Gastrocnemius medialis (tissue), 4 donors: Measurements from ENCODE around the gene ACAD9. TPM values are rescaled to one million over a fixed set of nuclear protein-coding genes. Genes with fewer than 3 reads are reported as not detected.
A peak's percentile ranks its signal among the peaks of the same experiment; 100 is the strongest.
"Not testable (repeated sequence)": the region's sequence is repeated elsewhere in the genome, so short reads cannot be mapped to it uniquely, and the experiment has no call there.

Source experiments
- ATAC-seq, 2 donors: fragments of 150-250 bp; one replicate each; pipeline ENCODE4 v1.9.1; 2016
- DNase-seq, 2 donors: peaks; one replicate each; pipeline ENCODE4 v3.0.0-alpha.2; 2019
- H3K27ac ChIP-seq, 4 donors: fragments of 200-600 bp; sonication (generic); 1 replicate in 1 of 4; 2 replicates in 3 of 4; pipeline ENCODE4 v1.5.1; 2016 to 2018; ENCODE audit warnings: mild to moderate bottlenecking in 2 of 4, moderate library complexity in 1 of 4
- H3K27me3 ChIP-seq, 3 donors: fragments of 200-600 bp; sonication (generic) in 2 of 3; 1 replicate in 1 of 3; 2 replicates in 2 of 3; pipeline versions ENCODE4 v1.5.1 to v1.6.0; 2016 to 2019; ENCODE audit warnings: mild to moderate bottlenecking in 1 of 3, moderate library complexity in 1 of 3
- H3K36me3 ChIP-seq, 2 donors: fragments of 200-600 bp; sonication (generic) in 1 of 2; one replicate each; pipeline ENCODE4 v1.5.1; 2017 to 2018
- H3K4me1 ChIP-seq, 2 donors: fragments of 200-600 bp; sonication (generic) in 1 of 2; one replicate each; pipeline ENCODE4 v1.5.1; 2016 to 2017; ENCODE audit warnings: mild to moderate bottlenecking in 2 of 2
- H3K4me3 ChIP-seq, 4 donors: fragments of 200-600 bp; sonication (generic) in 3 of 4; 1 replicate in 1 of 4; 2 replicates in 3 of 4; pipeline ENCODE4 v1.5.1; 2016 to 2019; ENCODE audit warnings: mild to moderate bottlenecking in 2 of 4
- H3K9me3 ChIP-seq, 3 donors: fragments of 200-600 bp; sonication (generic) in 2 of 3; 1 replicate in 1 of 3; 2 replicates in 2 of 3; pipeline ENCODE4 v1.5.1; 2016 to 2019
- POLR2A ChIP-seq, 2 donors: fragments of 450-650 bp; IDR thresholded peaks; one replicate each; pipeline ENCODE4 v1.6.1; 2017; ENCODE audit warnings: antibody characterized with exemption in 2 of 2, mild to moderate bottlenecking in 2 of 2, moderate library complexity in 2 of 2
- in situ Hi-C, 4 donors: fragments of 200-750 bp; cut with MboI; loops; one replicate each; pipeline versions ENCODE4 v1.15.0 to v1.8.0; 2017; ENCODE audit warnings: low sequenced_read_pairs in 4 of 4
- intact Hi-C: fragments of 100-400 bp; cut with DNase I; formaldehyde crosslinking; loops from one replicate; pipeline ENCODE4 v1.15.1; 2023; ENCODE audit warnings: low total_unique reads
- total RNA-seq, 4 donors: library from RNA; depleted of rRNA; stranded (reverse); fragments of >200 nt; gene quantifications; one replicate each; pipeline versions ENCODE4 v1.1.0 to v1.2.3, GENCODE V29; 2016
- TF ChIP-seq, protein P1 (sequence below), 5 experiments: fragments of 450-650 bp in 3 of 5; fragments of 200-600 bp in 2 of 5; sonication (generic) in 2 of 5; IDR thresholded peaks in 4 of 5; conservative IDR thresholded peaks in 1 of 5; 1 replicate in 4 of 5; 2 replicates in 1 of 5; pipeline ENCODE4 v1.5.1; 2016 to 2019; ENCODE audit warnings: antibody characterized with exemption in 5 of 5, mild to moderate bottlenecking in 3 of 5, moderate library complexity in 3 of 5

Gene ACAD9
- total RNA-seq, 4 donors from 2014 or later = 26.3 to 43.0 (median 37.5) TPM

DNA sequence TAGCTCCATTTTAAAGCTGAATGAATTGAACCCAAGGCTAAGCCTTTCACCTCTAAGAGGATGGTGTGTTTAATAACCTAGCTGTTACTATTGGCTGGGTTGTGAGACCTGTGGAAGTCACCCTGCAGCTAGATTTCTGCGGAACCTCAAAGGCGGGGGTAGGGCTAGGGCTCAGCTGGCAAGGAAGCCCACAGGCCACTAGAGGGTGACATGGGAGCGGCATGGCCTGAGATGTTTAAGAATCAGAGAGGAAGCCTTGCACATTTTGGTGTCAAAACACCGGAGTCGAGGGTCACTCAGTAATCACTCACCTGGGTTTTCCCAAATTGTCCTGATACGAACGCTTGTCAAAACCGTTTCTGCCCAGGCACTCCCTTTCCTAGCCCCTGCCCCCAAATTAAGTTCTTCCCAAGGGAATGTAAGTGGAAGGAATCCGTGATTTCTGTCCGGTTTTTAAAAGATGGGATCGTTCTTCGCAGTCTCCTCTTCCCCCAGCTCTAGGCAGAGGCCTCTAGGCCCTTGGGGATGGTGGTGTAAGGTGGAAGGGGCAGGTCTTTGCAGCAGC is 3.8 kb upstream of the ACAD9 start:
- Histone ChIP-seq H3K9me3 (no peaks in the 10 kb centered on the region), H3K27me3 (no peaks in the 10 kb centered on the region), H3K36me3 (no peaks in the 10 kb centered on the region), H3K4me1 (peaks cover 38% of the 10 kb centered on the region in 2 donors), H3K4me3 (no peak overlapping the region), H3K27ac (peak overlapping the region; percentile 70 to 96 (median 86))
- TF ChIP-seq POLR2A (IDR thresholded peaks at IDR 0.05) = no peak
- TF ChIP-seq, protein P1, sequence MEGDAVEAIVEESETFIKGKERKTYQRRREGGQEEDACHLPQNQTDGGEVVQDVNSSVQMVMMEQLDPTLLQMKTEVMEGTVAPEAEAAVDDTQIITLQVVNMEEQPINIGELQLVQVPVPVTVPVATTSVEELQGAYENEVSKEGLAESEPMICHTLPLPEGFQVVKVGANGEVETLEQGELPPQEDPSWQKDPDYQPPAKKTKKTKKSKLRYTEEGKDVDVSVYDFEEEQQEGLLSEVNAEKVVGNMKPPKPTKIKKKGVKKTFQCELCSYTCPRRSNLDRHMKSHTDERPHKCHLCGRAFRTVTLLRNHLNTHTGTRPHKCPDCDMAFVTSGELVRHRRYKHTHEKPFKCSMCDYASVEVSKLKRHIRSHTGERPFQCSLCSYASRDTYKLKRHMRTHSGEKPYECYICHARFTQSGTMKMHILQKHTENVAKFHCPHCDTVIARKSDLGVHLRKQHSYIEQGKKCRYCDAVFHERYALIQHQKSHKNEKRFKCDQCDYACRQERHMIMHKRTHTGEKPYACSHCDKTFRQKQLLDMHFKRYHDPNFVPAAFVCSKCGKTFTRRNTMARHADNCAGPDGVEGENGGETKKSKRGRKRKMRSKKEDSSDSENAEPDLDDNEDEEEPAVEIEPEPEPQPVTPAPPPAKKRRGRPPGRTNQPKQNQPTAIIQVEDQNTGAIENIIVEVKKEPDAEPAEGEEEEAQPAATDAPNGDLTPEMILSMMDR (IDR thresholded peaks at IDR 0.05 in 4 of 5, conservative IDR thresholded peaks at IDR 0.05 in 1 of 5) = peak in 2 of 5 experiments; percentile 24 to 47
- in situ Hi-C loops (loop anchor here in 1 of 4 donors (10.0 kb wide), 1 partner anchor 191 kb away; no protein-coding TSS in a partner anchor), intact Hi-C loops (no loop called here)
- no peak for ATAC-seq
- DNase-seq = peak in 1 of 2 donors; percentile 38

DNA sequence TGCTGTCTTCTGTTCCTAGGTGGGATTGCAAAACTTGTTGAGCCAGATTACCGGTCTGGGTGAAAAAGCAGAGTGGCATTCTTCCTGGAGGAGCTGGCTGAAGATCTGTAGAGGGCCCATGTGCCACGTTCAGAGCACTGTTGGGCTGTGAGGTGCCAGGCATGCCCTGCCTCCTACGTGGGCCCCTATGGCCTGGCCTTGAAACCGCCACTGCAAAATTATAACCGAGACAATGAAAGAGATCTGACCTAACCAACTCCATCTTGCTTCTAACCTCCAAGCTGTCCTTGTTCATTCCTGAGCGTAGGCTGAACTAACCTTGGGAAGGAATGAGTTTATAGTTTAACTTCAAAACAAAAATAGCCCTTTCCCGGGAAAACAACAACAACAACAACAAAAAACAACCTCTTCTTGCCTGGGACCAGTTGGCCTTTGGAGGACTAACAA is 1.4 kb upstream of the ACAD9 start:
- Histone ChIP-seq H3K36me3 (no peaks in the 10 kb centered on the region), H3K4me3 (peak overlapping the region; percentile 64 to 91 (median 77)), H3K4me1 (peaks cover 61 to 62% of the 10 kb centered on the region in 2 donors), H3K9me3 (no peaks in the 10 kb centered on the region), H3K27me3 (no peaks in the 10 kb centered on the region), H3K27ac (peak overlapping the region; percentile 86 to 96 (median 92))
- in situ Hi-C loops = loop anchor here in 1 of 4 donors (10.0 kb wide), 1 partner anchor 193 kb away; no protein-coding TSS in a partner anchor
- ATAC-seq = no peak
- DNase-seq = no peak
- TF ChIP-seq, protein P1 (IDR thresholded peaks at IDR 0.05 in 4 of 5, conservative IDR thresholded peaks at IDR 0.05 in 1 of 5) = no peak
- no peak for TF ChIP-seq POLR2A (IDR thresholded peaks at IDR 0.05)
- intact Hi-C loops = no loop called here

DNA sequence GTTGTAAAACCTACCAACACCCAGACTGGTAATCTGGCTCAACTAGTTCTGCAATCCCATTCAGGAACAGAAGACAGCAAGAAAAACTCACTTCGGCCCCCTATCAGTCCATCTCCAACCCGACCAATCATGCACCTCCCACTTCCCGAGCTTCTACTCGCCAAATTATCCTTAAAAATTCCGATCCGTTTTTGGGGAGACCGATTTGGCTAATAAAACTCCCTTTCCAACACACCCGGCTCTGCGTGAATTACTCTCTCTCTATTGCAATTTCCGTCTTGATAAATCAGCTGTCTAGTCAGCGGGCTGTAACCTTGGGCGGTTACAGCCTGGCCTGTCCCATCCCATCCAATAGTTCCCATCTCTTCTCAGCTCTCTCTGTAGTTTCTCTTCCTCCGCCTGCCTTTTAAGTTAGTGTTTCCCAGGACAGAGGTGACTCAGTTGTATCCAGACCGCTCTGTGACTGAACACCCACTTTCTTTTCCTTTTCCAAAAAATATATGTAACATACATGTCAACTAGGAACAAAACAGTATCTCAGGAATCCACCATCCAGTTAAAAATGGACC is 780 bp upstream of the ACAD9 start:
- Histone ChIP-seq H3K9me3 (no peaks in the 10 kb centered on the region), H3K4me3 (peak overlapping the region; percentile 64 to 91 (median 77)), H3K27ac (peak overlapping the region; percentile 86 to 96 (median 92)), H3K27me3 (no peaks in the 10 kb centered on the region), H3K36me3 (no peaks in the 10 kb centered on the region), H3K4me1 (peaks cover 59 to 65% of the 10 kb centered on the region in 2 donors)
- DNase-seq (no peak), ATAC-seq (peak; percentile 35 to 51)
- intact Hi-C loops = loop anchor here (1.0 kb wide), 2 partner anchors 152 to 197 kb away; partner anchors contain the start of gene RAB7A
- TF ChIP-seq, protein P1 (IDR thresholded peaks at IDR 0.05 in 4 of 5, conservative IDR thresholded peaks at IDR 0.05 in 1 of 5) = no peak
- no peak for TF ChIP-seq POLR2A (IDR thresholded peaks at IDR 0.05)
- in situ Hi-C loops = loop anchor here in 1 of 4 donors (10.0 kb wide), 1 partner anchor 194 kb away; no protein-coding TSS in a partner anchor

DNA sequence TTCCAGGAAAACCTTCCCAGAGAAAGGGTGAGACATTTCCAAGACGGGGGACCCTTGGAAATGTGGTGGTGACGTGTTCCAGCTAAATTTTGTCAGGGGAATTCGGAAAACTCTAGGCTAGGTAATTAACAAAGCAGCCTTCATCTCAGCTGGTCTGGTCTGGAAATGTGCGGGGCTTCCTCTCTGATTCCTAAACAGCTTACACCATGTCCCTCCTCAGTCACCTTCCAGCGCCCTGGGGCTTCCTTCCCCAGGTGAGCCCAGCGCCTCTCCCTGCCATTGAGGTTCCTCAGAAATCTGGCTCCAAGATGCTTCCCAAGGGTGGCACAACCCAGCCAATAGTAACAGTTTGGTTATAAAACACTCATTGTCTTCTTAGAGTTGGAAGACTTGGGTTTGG is 571 bp downstream of the ACAD9 start:
- intact Hi-C loops = loop anchor here (1.0 kb wide), 2 partner anchors 154 to 199 kb away; partner anchors contain the start of gene RAB7A
- DNase-seq (no peak), ATAC-seq (no peak)
- H3K4me3 ChIP-seq = peak overlapping the region; percentile 64 to 91 (median 78)
- no peaks in the 10 kb centered on the region for H3K27me3 ChIP-seq
- peak overlapping the region; percentile 86 to 96 (median 92) for H3K27ac ChIP-seq
- in situ Hi-C loops = loop anchor here in 1 of 4 donors (10.0 kb wide), 1 partner anchor 195 kb away; no protein-coding TSS in a partner anchor
- H3K4me1 ChIP-seq = peaks cover 46 to 56% of the 10 kb centered on the region in 2 donors
- TF ChIP-seq, protein P1 (IDR thresholded peaks at IDR 0.05 in 4 of 5, conservative IDR thresholded peaks at IDR 0.05 in 1 of 5) = no peak
- no peak for TF ChIP-seq POLR2A (IDR thresholded peaks at IDR 0.05)
- no peaks in the 10 kb centered on the region for H3K9me3 ChIP-seq
- H3K36me3 ChIP-seq = peaks cover 0 to 6% of the 10 kb centered on the region in 2 donors

DNA sequence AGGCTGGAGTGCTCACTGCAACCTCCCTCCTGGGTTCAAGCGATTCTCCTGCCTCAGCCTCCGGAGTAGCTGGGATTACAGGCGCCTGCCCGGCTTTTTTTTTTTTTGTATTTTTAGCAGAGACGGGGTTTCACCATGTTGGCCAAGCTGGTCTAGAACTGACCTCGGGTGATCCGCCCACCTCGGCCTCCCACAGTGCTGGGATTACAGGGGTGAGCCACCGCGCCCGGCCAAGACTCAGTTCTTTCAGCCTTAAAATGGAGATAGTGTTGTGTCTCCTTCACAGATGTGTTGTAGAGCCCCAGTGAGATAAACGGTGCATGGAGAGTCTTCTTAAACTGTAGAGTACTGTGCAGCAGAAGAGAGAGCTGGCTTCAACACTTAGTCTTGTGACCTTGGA is 1.0 kb downstream of the ACAD9 start:
- H3K4me3 ChIP-seq = peak overlapping the region; percentile 64 to 91 (median 78)
- DNase-seq, H3K27me3 ChIP-seq, in situ Hi-C loops, ATAC-seq, intact Hi-C loops, H3K9me3 ChIP-seq: not testable (repeated sequence)
- peaks cover 41 to 51% of the 10 kb centered on the region in 2 donors for H3K4me1 ChIP-seq
- peaks cover 0 to 11% of the 10 kb centered on the region in 2 donors for H3K36me3 ChIP-seq
- peak overlapping the region; percentile 86 to 96 (median 92) for H3K27ac ChIP-seq
